SK-N-SH treated with all-trans-retinoic acid at 6 μM for 48 hours (cell line): Measurements from ENCODE around the gene IGF1R.

Experiments used
- ARNTL ChIP-seq: fragments of 450-650 bp; formaldehyde crosslinking; IDR thresholded peaks from 2 replicates; pipeline ENCODE4 v1.5.0; 2020; ENCODE audit warnings: low read depth, mild to moderate bottlenecking, moderate library complexity, borderline replicate concordance
- CSDC2 ChIP-seq: fragments of 250-450 bp; sonication (Bioruptor Pico); IDR thresholded peaks from 2 replicates; pipeline ENCODE4 v1.5.0; 2020; ENCODE audit warnings: mild to moderate bottlenecking, moderate library complexity
- ESRRG ChIP-seq: fragments of 250-450 bp; sonication (Bioruptor Pico); IDR thresholded peaks from 2 replicates; pipeline ENCODE4 v1.6.1; 2021; ENCODE audit warnings: mild to moderate bottlenecking
- GLIS3 ChIP-seq: fragments of 250-450 bp; sonication (Bioruptor Pico); IDR thresholded peaks from 2 replicates; pipeline ENCODE4 v1.5.0; 2020; ENCODE audit warnings: mild to moderate bottlenecking, moderate library complexity
- ISL1 ChIP-seq: fragments of 250-450 bp; sonication (Bioruptor Pico); IDR thresholded peaks from 2 replicates; pipeline ENCODE4 v2.1.2; 2022; ENCODE audit warnings: mild to moderate bottlenecking, moderate library complexity
- PPARA ChIP-seq: fragments of 250-450 bp; sonication (Bioruptor Pico); IDR thresholded peaks from 2 replicates; pipeline ENCODE4 v1.5.0; 2020; ENCODE audit warnings: mild to moderate bottlenecking, borderline replicate concordance
- TF ChIP-seq, protein P1 (sequence below): fragments of 250-450 bp; sonication (Bioruptor Pico); IDR thresholded peaks from 2 replicates; pipeline ENCODE4 v1.8.0; 2020; ENCODE audit warnings: mild to moderate bottlenecking, moderate library complexity, borderline replicate concordance
- TF ChIP-seq, protein P2 (sequence below): fragments of 250-450 bp; sonication (Bioruptor Pico); IDR thresholded peaks from 2 replicates; pipeline ENCODE4 v1.5.0; 2020; ENCODE audit warnings: mild to moderate bottlenecking, moderate library complexity
- TF ChIP-seq, protein P3 (sequence below): fragments of 250-450 bp; sonication (Bioruptor Pico); IDR thresholded peaks from 2 replicates; pipeline ENCODE4 v1.5.1; 2021; ENCODE audit warnings: mild to moderate bottlenecking, moderate library complexity

DNA sequence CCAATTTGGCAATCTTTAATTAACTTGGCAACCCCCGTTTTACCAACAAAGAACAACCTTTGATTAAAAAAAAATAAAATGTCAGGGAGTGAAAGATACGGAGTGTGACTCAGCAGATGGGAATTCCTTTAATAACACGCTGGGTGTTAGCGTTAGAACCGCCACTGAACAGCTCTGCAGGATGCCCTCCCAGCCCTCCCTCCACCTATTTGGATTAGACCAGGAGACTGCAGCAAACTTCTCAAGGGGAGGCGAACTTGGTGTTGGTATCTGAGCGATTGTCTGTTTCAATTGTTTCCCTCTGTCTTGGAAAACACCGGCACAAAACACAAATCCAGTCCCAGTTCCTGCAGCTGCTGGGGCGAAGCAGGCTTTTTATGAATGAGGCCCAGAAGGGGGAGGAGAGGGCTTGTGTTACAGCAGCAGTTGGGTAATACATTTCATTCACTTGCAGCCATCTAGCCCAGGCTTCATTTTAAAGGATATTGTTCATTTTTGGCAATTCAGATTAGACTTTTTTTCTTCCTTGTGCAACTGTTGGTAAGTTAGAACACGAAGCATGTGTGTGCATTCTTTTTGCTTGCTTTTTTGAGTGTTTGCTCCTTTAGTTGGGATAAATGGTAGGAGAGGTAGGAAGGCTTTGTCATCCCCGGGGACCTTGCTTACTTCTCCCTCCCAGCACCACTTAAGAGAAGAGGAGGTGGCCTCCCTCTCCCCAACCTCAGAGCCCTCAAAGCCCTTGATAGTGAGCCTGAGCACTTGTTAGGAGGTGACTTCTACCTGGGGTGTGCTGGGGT, 152.3 kb downstream of the IGF1R start:
- TF ChIP-seq ARNTL (CRISPR knock-in tag) (no peak), GLIS3 (CRISPR knock-in tag) (no peak), CSDC2 (CRISPR knock-in tag) (no peak), ESRRG (CRISPR knock-in tag) (no peak), ISL1 (no peak), PPARA (no peak)
- TF ChIP-seq, protein P1, sequence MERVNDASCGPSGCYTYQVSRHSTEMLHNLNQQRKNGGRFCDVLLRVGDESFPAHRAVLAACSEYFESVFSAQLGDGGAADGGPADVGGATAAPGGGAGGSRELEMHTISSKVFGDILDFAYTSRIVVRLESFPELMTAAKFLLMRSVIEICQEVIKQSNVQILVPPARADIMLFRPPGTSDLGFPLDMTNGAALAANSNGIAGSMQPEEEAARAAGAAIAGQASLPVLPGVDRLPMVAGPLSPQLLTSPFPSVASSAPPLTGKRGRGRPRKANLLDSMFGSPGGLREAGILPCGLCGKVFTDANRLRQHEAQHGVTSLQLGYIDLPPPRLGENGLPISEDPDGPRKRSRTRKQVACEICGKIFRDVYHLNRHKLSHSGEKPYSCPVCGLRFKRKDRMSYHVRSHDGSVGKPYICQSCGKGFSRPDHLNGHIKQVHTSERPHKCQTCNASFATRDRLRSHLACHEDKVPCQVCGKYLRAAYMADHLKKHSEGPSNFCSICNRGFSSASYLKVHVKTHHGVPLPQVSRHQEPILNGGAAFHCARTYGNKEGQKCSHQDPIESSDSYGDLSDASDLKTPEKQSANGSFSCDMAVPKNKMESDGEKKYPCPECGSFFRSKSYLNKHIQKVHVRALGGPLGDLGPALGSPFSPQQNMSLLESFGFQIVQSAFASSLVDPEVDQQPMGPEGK (CRISPR knock-in tag): no peak
- TF ChIP-seq, protein P2, sequence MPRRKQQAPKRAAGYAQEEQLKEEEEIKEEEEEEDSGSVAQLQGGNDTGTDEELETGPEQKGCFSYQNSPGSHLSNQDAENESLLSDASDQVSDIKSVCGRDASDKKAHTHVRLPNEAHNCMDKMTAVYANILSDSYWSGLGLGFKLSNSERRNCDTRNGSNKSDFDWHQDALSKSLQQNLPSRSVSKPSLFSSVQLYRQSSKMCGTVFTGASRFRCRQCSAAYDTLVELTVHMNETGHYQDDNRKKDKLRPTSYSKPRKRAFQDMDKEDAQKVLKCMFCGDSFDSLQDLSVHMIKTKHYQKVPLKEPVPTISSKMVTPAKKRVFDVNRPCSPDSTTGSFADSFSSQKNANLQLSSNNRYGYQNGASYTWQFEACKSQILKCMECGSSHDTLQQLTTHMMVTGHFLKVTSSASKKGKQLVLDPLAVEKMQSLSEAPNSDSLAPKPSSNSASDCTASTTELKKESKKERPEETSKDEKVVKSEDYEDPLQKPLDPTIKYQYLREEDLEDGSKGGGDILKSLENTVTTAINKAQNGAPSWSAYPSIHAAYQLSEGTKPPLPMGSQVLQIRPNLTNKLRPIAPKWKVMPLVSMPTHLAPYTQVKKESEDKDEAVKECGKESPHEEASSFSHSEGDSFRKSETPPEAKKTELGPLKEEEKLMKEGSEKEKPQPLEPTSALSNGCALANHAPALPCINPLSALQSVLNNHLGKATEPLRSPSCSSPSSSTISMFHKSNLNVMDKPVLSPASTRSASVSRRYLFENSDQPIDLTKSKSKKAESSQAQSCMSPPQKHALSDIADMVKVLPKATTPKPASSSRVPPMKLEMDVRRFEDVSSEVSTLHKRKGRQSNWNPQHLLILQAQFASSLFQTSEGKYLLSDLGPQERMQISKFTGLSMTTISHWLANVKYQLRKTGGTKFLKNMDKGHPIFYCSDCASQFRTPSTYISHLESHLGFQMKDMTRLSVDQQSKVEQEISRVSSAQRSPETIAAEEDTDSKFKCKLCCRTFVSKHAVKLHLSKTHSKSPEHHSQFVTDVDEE (CRISPR knock-in tag): no peak
- TF ChIP-seq, protein P3, sequence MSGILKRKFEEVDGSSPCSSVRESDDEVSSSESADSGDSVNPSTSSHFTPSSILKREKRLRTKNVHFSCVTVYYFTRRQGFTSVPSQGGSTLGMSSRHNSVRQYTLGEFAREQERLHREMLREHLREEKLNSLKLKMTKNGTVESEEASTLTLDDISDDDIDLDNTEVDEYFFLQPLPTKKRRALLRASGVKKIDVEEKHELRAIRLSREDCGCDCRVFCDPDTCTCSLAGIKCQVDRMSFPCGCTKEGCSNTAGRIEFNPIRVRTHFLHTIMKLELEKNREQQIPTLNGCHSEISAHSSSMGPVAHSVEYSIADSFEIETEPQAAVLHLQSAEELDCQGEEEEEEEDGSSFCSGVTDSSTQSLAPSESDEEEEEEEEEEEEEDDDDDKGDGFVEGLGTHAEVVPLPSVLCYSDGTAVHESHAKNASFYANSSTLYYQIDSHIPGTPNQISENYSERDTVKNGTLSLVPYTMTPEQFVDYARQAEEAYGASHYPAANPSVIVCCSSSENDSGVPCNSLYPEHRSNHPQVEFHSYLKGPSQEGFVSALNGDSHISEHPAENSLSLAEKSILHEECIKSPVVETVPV: no peak
